Lower leg skin (tissue), 3 donors: ENCODE results near the gene CELF2.

ENCODE experiments used
- CTCF ChIP-seq, 3 donors: fragments of 450-650 bp; IDR thresholded peaks; one replicate each; pipeline ENCODE4 v1.5.1; 2016; ENCODE audit warnings: antibody characterized with exemption in 3 of 3, mild to moderate bottlenecking in 3 of 3, moderate library complexity in 2 of 3
- POLR2A ChIP-seq, 2 donors: fragments of 450-650 bp; IDR thresholded peaks; one replicate each; pipeline ENCODE4 v1.6.1; 2016 to 2017; ENCODE audit warnings: antibody characterized with exemption in 2 of 2, mild to moderate bottlenecking in 1 of 2, moderate library complexity in 1 of 2

- no peak for TF ChIP-seq CTCF (IDR thresholded peaks at IDR 0.05)
- no peak for TF ChIP-seq POLR2A (IDR thresholded peaks at IDR 0.05)
Measured at GRCh38 chr10:11344081-11344480, 326.4 kb downstream of the CELF2 start.
